Activated T-helper 17 cell treated with anti-CD3 and anti-CD28 coated beads, Interleukin-2, amount 50 U/mL, for 72 hours (primary cell): Measurements from ENCODE around the gene EPHA3. TPM values are rescaled to one million over a fixed set of nuclear protein-coding genes. Genes with fewer than 3 reads are reported as not detected.

ENCODE experiments used
- ATAC-seq: fragments of 150-1000 bp; cut with Tn5 transposase; replicated peaks from 2 replicates; pipeline ENCODE4 v1.10.0; 2021; ENCODE audit warnings: mild to moderate bottlenecking, moderate library complexity
- H3K27ac Mint-ChIP-seq: one replicate; pipeline ENCODE4 v1.8.0; 2022; ENCODE audit warnings: mixed read lengths
- H3K27me3 Mint-ChIP-seq: one replicate; pipeline ENCODE4 v1.8.0; 2022; ENCODE audit warnings: mixed read lengths
- H3K36me3 Mint-ChIP-seq: one replicate; pipeline ENCODE4 v1.8.0; 2022; ENCODE audit warnings: low read depth, mild to moderate bottlenecking, mixed read lengths
- H3K4me1 Mint-ChIP-seq: one replicate; pipeline ENCODE4 v1.8.0; 2022; ENCODE audit warnings: mixed read lengths
- H3K4me3 Mint-ChIP-seq: one replicate; pipeline ENCODE4 v1.8.0; 2022; ENCODE audit warnings: mild to moderate bottlenecking, mixed read lengths
- H3K9me3 Mint-ChIP-seq: one replicate; pipeline ENCODE4 v1.8.0; 2022; ENCODE audit warnings: mixed read lengths
- total RNA-seq, 2 donors: library from RNA; stranded (reverse); gene quantifications; one replicate each; pipeline ENCODE4 v1.2.3, GENCODE V29; 2022

EPHA3 gene
- total RNA-seq, 2 donors from 2014 or later = 0.11 to 2.1 TPM

GRCh38 chr3:89171687-89172545 is 64.5 kb downstream of the EPHA3 start:
- Mint-ChIP-seq H3K9me3 (no peaks in the 10 kb centered on the region), H3K27ac (no peak overlapping the region), H3K36me3 (no peaks in the 10 kb centered on the region), H3K4me1 (no peaks in the 10 kb centered on the region), H3K4me3 (no peak overlapping the region), H3K27me3 (no peaks in the 10 kb centered on the region)
- no peak for ATAC-seq

- Mint-ChIP-seq H3K27me3 (no peaks in the 10 kb centered on the region), H3K9me3 (no peaks in the 10 kb centered on the region)
- ATAC-seq = no peak
These were observed 66.1 kb downstream of the EPHA3 start for GRCh38 chr3:89173546-89173945.

GRCh38 chr3:89179355-89180001 is 72.1 kb downstream of the EPHA3 start:
- H3K27me3 Mint-ChIP-seq = no peaks in the 10 kb centered on the region
- no peak for ATAC-seq
- H3K4me3 Mint-ChIP-seq = no peak overlapping the region
- no peak overlapping the region for H3K27ac Mint-ChIP-seq
- H3K4me1 Mint-ChIP-seq = no peaks in the 10 kb centered on the region
- no peaks in the 10 kb centered on the region for H3K9me3 Mint-ChIP-seq
- H3K36me3 Mint-ChIP-seq = no peaks in the 10 kb centered on the region

More at GRCh38 chr3:89173546-89173945, 66.1 kb downstream of the EPHA3 start:
- no peaks in the 10 kb centered on the region for H3K36me3 Mint-ChIP-seq
- H3K4me3 Mint-ChIP-seq = no peak overlapping the region
- no peaks in the 10 kb centered on the region for H3K4me1 Mint-ChIP-seq
- H3K27ac Mint-ChIP-seq = no peak overlapping the region

GRCh38 chr3:89180334-89180733 is 72.9 kb downstream of the EPHA3 start:
- Mint-ChIP-seq H3K4me3 (no peak overlapping the region), H3K4me1 (no peaks in the 10 kb centered on the region), H3K9me3 (no peaks in the 10 kb centered on the region), H3K27ac (no peak overlapping the region), H3K36me3 (no peaks in the 10 kb centered on the region), H3K27me3 (no peaks in the 10 kb centered on the region)
- ATAC-seq = no peak

- H3K27ac Mint-ChIP-seq = no peak overlapping the region
- H3K9me3 Mint-ChIP-seq = no peaks in the 10 kb centered on the region
- no peak overlapping the region for H3K4me3 Mint-ChIP-seq
- H3K4me1 Mint-ChIP-seq = no peaks in the 10 kb centered on the region
- H3K27me3 Mint-ChIP-seq = no peaks in the 10 kb centered on the region
- no peaks in the 10 kb centered on the region for H3K36me3 Mint-ChIP-seq
- no peak for ATAC-seq
These were observed 74.6 kb downstream of the EPHA3 start for GRCh38 chr3:89182056-89182455.

- H3K27ac Mint-ChIP-seq = no peak overlapping the region
- H3K9me3 Mint-ChIP-seq = peaks cover 4% of the 10 kb centered on the region
- H3K36me3 Mint-ChIP-seq = no peaks in the 10 kb centered on the region
- no peak for ATAC-seq
- no peak overlapping the region for H3K4me3 Mint-ChIP-seq
- no peaks in the 10 kb centered on the region for H3K27me3 Mint-ChIP-seq
- no peaks in the 10 kb centered on the region for H3K4me1 Mint-ChIP-seq
These were observed 77.0 kb downstream of the EPHA3 start for GRCh38 chr3:89184151-89184995.

GRCh38 chr3:89186456-89186855 is 79.0 kb downstream of the EPHA3 start:
- H3K4me1 Mint-ChIP-seq = no peaks in the 10 kb centered on the region
- H3K27me3 Mint-ChIP-seq = no peaks in the 10 kb centered on the region
- ATAC-seq = no peak
- H3K27ac Mint-ChIP-seq = no peak overlapping the region
- H3K9me3 Mint-ChIP-seq = peaks cover 4% of the 10 kb centered on the region
- H3K4me3 Mint-ChIP-seq = no peak overlapping the region
- H3K36me3 Mint-ChIP-seq = no peaks in the 10 kb centered on the region

- no peaks in the 10 kb centered on the region for H3K9me3 Mint-ChIP-seq
- no peak overlapping the region for H3K4me3 Mint-ChIP-seq
- no peak for ATAC-seq
These were observed 91.2 kb downstream of the EPHA3 start for GRCh38 chr3:89198591-89198990.

GRCh38 chr3:89212619-89213018 is 105.2 kb downstream of the EPHA3 start:
- no peaks in the 10 kb centered on the region for H3K4me1 Mint-ChIP-seq
- no peak overlapping the region for H3K27ac Mint-ChIP-seq
- ATAC-seq = no peak
- H3K9me3 Mint-ChIP-seq = no peaks in the 10 kb centered on the region
- no peaks in the 10 kb centered on the region for H3K36me3 Mint-ChIP-seq
- no peak overlapping the region for H3K4me3 Mint-ChIP-seq
- no peaks in the 10 kb centered on the region for H3K27me3 Mint-ChIP-seq

More at GRCh38 chr3:89198591-89198990, 91.2 kb downstream of the EPHA3 start:
- Mint-ChIP-seq H3K36me3 (no peaks in the 10 kb centered on the region), H3K4me1 (no peaks in the 10 kb centered on the region), H3K27ac (no peak overlapping the region), H3K27me3 (no peaks in the 10 kb centered on the region)

- no peak overlapping the region for H3K27ac Mint-ChIP-seq
- H3K9me3 Mint-ChIP-seq = no peaks in the 10 kb centered on the region
- no peak overlapping the region for H3K4me3 Mint-ChIP-seq
- H3K36me3 Mint-ChIP-seq = no peaks in the 10 kb centered on the region
- H3K4me1 Mint-ChIP-seq = no peaks in the 10 kb centered on the region
- ATAC-seq = no peak
- no peaks in the 10 kb centered on the region for H3K27me3 Mint-ChIP-seq
These were observed 108.8 kb downstream of the EPHA3 start for GRCh38 chr3:89216016-89216739.

- Mint-ChIP-seq H3K27me3 (no peaks in the 10 kb centered on the region), H3K4me1 (no peaks in the 10 kb centered on the region), H3K4me3 (no peak overlapping the region), H3K36me3 (no peaks in the 10 kb centered on the region), H3K27ac (no peak overlapping the region), H3K9me3 (no peaks in the 10 kb centered on the region)
- no peak for ATAC-seq
These were observed 109.8 kb downstream of the EPHA3 start for GRCh38 chr3:89217148-89217685.

- H3K4me3 Mint-ChIP-seq = no peak overlapping the region
- no peak for ATAC-seq
- no peak overlapping the region for H3K27ac Mint-ChIP-seq
- H3K36me3 Mint-ChIP-seq = no peaks in the 10 kb centered on the region
- H3K9me3 Mint-ChIP-seq = peaks cover 4% of the 10 kb centered on the region
- no peaks in the 10 kb centered on the region for H3K27me3 Mint-ChIP-seq
- H3K4me1 Mint-ChIP-seq = no peaks in the 10 kb centered on the region
These were observed 114.5 kb downstream of the EPHA3 start for GRCh38 chr3:89221924-89222323.

- ATAC-seq = no peak
- Mint-ChIP-seq H3K36me3 (no peaks in the 10 kb centered on the region), H3K27me3 (no peaks in the 10 kb centered on the region), H3K4me3 (no peak overlapping the region), H3K4me1 (no peaks in the 10 kb centered on the region), H3K27ac (no peak overlapping the region), H3K9me3 (peaks cover 4% of the 10 kb centered on the region)
These were observed 115.8 kb downstream of the EPHA3 start for GRCh38 chr3:89223188-89223587.

- ATAC-seq = no peak
- Mint-ChIP-seq H3K36me3 (no peaks in the 10 kb centered on the region), H3K4me3 (no peak overlapping the region), H3K9me3 (peaks cover 4% of the 10 kb centered on the region), H3K27me3 (no peaks in the 10 kb centered on the region), H3K4me1 (no peaks in the 10 kb centered on the region), H3K27ac (no peak overlapping the region)
These were observed 119.8 kb downstream of the EPHA3 start for GRCh38 chr3:89227218-89227617.
